Prostate gland (tissue), 2 donors: Measurements from ENCODE around the gene COLQ.

Experiments used
- POLR2A ChIP-seq: fragments of 450-650 bp; IDR thresholded peaks from one replicate; pipeline ENCODE4 v1.6.1; 2016; ENCODE audit warnings: antibody characterized with exemption, mild to moderate bottlenecking
- POLR2AphosphoS5 ChIP-seq: sonication (generic); formaldehyde crosslinking; IDR thresholded peaks from one replicate; pipeline ENCODE4 v1.6.1; 2017; ENCODE audit warnings: antibody characterized with exemption
- TF ChIP-seq, protein P1 (sequence below), 4 experiments: fragments of 200-600 bp in 2 of 4; fragments of 450-650 bp in 2 of 4; sonication (generic) in 2 of 4; IDR thresholded peaks; 1 replicate in 3 of 4; 2 replicates in 1 of 4; pipeline ENCODE4 v1.5.1; 2016 to 2019; ENCODE audit warnings: antibody characterized with exemption in 4 of 4, mild to moderate bottlenecking in 2 of 4, moderate library complexity in 2 of 4

- TF ChIP-seq, protein P1, sequence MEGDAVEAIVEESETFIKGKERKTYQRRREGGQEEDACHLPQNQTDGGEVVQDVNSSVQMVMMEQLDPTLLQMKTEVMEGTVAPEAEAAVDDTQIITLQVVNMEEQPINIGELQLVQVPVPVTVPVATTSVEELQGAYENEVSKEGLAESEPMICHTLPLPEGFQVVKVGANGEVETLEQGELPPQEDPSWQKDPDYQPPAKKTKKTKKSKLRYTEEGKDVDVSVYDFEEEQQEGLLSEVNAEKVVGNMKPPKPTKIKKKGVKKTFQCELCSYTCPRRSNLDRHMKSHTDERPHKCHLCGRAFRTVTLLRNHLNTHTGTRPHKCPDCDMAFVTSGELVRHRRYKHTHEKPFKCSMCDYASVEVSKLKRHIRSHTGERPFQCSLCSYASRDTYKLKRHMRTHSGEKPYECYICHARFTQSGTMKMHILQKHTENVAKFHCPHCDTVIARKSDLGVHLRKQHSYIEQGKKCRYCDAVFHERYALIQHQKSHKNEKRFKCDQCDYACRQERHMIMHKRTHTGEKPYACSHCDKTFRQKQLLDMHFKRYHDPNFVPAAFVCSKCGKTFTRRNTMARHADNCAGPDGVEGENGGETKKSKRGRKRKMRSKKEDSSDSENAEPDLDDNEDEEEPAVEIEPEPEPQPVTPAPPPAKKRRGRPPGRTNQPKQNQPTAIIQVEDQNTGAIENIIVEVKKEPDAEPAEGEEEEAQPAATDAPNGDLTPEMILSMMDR (IDR thresholded peaks at IDR 0.05) = no peak
- TF ChIP-seq POLR2A = no peak
- no peak for TF ChIP-seq POLR2AphosphoS5
These were observed 23.5 kb downstream of the COLQ start for GRCh38 chr3:15497964-15498363.
